Jurkat, Clone E6-1 (cell line): ENCODE measurements around the gene ELAVL3.
"Not testable (repeated sequence)": the region's sequence is repeated elsewhere in the genome, so short reads cannot be mapped to it uniquely, and the experiment has no call there.

Source experiments
- DNase-seq: peaks from one replicate; pipeline ENCODE4 v3.0.0-alpha.2; 2011; ENCODE audit warnings: low read depth, low spot score
- H3K4me3 ChIP-seq: 2 replicates; pipeline ENCODE4 v1.5.1; 2011; ENCODE audit warnings: mild to moderate bottlenecking, low read length, control low read depth, moderate library complexity

ELAVL3 gene

DNA sequence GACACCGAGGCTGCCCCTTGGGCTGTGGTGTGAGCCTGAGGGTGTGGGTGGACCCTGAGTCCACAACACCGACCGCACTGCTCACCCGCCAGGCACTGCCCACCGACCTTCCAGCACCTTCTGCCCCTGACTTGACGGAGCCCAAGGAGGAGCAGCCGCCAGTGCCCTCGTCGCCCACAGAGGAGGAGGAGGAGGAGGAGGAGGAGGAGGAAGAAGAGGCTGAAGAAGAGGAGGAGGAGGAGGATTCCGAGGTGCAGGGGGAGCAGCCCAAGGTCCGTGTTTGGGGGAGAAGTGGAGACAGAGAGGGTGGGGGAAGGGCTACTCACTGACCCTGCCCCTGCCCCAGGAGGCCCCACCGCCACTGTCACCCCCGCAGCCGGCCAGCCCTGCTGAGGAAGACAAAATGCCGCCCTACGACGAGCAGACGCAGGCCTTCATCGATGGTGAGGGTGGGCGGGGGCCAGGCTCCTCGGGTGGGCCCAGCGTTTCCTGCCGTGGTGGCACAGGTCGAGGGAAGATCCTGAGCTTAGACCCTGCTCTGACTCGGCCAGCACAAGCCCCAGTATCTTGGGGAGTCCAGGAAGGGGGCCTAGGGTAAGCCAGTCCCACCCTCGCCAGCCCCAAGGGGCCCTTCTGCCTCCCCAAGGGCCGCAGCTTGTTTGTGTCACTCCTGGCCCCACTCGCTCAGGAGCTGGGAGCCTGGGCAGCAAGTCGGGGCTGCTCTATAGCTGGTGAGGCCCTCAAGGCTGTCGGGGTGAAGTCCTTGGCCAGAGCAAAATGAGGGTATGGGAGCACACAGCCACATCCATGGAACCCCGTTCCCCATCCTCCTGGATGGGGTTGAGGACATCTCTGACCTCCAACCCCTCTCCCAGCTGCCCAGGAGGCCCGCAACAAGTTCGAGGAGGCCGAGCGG lies 33.2 kb downstream of the ELAVL3 start:
- no peak for DNase-seq
- no peak overlapping the region for H3K4me3 ChIP-seq

DNA sequence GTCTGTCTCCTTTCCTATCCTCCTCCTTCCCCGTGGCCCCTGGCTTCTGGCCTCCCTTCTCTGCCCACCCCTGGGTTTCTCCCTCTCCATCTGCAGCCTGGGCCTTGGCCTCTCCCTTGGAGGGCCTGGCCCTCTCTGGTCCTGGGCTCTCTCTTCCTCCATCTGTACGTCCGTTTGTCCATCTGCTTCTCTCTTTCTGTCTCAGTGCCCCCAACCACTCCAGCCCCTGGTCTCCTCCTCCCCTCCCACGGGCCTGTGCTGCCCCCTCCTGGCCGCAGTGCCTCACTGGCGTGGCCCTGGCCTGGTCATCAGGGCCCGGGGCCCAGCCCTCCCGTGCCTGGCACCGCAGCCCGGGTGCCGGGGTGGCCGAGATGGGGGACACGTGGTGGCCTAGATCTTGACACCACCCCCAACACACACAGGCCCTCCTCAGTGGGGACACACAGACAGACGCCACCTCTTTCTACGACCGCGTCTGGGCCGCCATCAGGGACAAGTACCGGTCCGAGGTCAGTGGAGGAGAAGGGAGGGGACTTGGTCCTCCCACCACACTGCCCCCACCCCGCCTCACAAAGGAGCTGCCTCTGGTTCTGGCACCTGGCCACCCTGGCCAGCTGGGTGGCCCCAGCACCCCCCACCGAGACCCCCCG lies 34.1 kb downstream of the ELAVL3 start:
- DNase-seq, result no peak
- H3K4me3 ChIP-seq, result no peak overlapping the region

DNA sequence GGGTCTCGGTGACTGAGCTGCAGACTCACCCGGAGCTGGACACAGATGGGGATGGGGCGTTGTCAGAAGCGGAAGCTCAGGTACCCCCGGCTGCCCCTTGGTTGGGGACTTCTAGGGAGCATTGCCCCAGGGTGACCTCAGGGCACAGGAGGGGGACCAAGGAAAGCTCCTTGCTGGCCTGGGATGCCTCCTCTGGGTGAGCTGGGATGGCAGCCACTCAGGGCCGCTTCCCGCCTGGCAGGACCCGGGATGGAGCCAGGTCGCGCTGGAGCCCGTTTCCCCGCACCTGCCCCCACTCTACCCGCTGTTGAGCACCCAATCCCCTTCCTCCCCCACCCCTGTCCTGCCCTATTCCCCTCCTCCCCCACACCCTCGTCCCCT lies 34.6 kb downstream of the ELAVL3 start:
- no peak for DNase-seq
- no peak overlapping the region for H3K4me3 ChIP-seq

DNA sequence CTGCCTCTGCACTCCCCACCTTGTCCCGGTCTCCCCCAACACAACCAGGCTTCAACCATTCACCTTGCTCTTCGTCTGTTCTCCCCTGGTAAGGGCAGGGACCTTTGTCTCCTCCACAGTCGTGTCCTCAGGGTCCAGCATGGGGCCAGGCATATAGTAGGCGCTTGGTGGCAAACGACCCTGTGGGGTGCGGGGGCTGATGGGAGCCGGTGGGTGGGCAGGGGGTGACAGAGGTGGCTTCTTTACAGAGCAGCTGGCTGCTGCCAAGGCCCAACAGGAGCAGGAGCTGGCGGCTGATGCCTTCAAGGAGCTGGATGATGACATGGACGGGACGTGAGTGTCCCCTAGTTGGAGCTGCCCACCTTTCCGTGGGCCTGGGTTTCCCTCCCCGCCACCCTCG lies 35.7 kb downstream of the ELAVL3 start:
- DNase-seq, result no peak

DNA sequence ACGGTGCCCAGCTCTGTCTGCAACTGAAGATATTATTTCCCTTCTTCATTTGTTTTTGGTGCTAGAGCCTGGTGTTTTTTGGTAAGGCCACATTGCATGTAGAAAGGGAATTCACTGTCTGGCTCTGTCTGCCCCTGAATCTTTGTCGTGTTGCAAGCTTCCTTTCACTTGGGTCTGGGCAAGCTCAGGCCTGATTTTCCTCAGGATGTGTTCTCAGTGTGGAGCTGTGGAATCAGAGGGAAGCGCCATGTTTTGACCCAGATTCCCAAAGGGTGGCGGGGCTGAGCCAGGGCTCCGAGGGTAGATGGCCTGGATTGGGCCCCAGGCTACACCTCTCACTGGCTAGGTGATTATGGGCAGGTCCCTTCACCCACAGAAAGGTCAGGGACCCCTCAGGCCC lies 36.8 kb downstream of the ELAVL3 start:
- no peak for DNase-seq
- H3K4me3 ChIP-seq, result no peak overlapping the region

More for the DNA sequence above, 35.7 kb downstream of the ELAVL3 start:
- H3K4me3 ChIP-seq, result no peak overlapping the region

DNA sequence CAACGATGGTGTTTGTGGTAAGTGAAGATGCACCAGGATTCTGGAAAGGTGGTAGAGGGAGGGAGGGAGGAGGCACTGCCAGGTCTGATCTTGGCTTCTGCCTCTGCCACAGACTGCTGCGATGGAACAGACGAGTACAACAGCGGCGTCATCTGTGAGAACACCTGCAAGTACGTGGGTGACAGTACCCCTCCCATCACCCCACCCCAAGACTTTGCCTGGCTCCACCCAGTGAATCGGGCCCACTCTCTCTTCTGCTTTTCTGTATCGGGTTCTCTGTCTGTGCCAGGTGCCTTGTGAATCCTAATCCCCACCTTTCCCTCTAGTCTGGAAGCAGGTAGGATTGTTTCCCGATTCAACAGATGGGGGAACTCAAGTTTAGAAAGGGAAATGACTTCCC lies 42.9 kb downstream of the ELAVL3 start:
- H3K4me3 ChIP-seq, result no peak overlapping the region
- no peak for DNase-seq

DNA sequence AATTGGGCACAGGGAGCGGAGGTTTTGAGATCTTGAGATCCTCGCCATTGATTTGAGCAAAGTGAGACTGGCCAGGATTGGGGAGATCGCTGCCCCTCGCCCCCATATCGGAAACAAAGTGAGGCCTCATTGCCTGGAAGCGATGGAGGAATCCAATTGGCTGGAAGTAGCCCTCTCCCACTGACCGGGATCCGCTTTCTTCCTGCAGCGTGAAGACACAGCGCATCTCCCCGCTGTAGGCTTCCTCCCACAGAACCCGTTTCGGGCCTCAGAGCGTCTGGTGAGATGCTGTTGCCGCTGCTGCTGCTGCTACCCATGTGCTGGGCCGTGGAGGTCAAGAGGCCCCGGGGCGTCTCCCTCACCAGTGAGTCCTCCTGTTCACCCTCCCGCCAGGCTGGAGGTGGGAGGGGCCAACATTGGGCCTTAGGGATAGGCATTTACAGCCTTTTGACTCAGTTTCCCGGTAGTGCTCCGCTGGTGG lies 45.0 kb downstream of the ELAVL3 start:
- H3K4me3 ChIP-seq, result peak overlapping the region; percentile 99
- DNase-seq, result no peak

DNA sequence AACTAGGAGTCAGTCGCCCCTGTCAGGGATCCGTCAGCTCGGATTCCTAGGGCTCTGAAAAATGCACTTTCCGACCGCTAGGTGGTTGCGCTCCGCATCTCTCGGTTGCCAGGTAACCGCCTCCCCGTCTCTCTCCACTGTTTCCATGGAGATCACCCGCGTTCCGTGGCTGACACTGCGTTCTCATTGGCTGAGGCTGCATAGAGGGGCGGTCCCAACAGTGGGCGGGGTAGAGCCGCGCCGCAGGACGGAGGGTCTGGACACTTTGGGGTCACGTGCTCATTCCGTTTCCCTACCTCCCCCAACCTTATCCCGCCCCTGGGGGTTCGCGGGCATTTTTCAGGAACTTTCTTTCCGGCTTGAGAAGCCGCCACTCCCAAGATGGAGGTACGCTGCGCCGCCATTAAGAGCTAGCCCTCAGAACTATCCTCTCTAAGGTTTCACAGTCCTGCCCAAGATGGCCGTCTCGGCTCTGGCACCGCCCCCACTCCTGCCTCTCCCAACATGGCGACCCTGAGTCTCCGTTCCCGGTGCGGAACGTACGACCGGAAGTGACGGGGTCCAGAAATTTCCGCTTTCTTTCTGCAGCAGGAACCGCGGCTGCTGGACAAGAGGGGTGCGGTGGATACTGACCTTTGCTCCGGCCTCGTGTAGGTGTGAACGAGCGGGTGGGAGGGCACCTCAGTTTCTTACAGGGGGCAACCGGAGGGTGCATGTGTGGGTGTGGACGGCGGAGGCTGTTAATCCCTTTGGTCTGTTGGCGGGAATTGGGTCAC lies 45.6 kb downstream of the ELAVL3 start, which contains the start of the genes ODAD3 and PRKCSH:
Gene ODAD3, minus strand, starts transcription at position 65 of the 776 bp plus-strand sequence. CDS start 105 bp downstream, outside the sequence.
Gene PRKCSH, plus strand, starts transcription at position 579 of the 776 bp plus-strand sequence. CDS start 483 bp downstream, outside the sequence.
- H3K4me3 ChIP-seq, result peak within 1 kb of the TSS; percentile 99
- DNase-seq, result peak; percentile 100

DNA sequence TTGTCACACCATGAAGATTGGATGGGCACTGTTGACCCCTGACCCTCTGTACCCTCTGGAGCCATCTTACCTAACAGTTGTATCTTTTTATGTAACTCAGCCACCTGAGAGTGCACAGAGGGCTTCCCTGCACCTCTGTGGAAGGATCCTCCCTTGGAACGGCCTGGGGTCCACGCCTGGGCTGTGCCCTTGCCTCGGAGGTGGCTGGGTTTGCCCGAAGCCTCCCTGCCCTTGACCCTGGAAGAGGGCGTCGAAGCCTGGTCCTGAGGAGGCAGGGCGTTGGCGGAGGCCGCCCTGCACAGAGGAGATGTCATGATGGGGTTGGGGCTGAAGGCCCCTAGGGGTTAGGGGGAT lies 46.2 kb downstream of the ELAVL3 start:
- H3K4me3 ChIP-seq, result peak overlapping the region; percentile 64
- no peak for DNase-seq

DNA sequence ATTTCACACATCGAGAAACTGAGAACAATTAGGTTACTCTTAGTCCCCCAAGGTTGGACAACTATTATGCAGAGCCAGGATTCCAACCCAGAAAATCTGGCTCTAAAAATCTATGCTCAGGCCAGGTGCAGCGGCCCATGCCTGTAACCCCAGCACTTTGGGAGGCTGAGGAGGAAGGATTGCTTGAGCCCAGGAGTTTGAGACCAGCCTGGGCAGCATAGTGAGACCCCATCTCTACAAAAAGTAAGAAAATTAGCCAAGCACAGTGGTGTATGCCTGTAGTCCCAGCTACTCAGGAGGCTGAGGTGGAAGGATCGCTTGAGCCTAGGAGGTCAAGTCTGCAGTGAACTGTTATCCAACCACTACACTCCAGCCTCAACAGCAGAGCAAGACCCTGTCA lies 47.3 kb downstream of the ELAVL3 start:
- DNase-seq, H3K4me3 ChIP-seq: not testable (repeated sequence)

DNA sequence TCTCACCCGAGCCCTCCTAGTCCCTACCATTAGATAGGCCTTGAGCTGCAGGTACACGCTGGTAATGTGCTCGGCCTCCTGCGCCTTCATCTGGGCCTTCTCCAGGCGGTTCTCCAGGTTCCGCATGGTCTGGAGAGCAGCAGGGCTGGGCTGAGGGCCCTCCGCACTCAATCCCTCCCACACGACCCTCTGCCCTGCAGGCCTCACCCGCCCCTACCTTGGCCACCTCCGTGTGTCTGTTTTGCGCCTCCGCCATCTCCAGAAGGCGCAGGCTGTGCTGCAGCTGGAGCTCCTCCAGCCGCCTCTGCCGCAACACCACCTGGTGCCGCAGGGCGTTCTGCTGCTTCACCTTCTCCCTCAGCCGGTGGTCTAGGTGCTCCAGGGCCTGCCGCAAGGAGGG lies 54.2 kb downstream of the ELAVL3 start:
- no peak overlapping the region for H3K4me3 ChIP-seq
- no peak for DNase-seq

DNA sequence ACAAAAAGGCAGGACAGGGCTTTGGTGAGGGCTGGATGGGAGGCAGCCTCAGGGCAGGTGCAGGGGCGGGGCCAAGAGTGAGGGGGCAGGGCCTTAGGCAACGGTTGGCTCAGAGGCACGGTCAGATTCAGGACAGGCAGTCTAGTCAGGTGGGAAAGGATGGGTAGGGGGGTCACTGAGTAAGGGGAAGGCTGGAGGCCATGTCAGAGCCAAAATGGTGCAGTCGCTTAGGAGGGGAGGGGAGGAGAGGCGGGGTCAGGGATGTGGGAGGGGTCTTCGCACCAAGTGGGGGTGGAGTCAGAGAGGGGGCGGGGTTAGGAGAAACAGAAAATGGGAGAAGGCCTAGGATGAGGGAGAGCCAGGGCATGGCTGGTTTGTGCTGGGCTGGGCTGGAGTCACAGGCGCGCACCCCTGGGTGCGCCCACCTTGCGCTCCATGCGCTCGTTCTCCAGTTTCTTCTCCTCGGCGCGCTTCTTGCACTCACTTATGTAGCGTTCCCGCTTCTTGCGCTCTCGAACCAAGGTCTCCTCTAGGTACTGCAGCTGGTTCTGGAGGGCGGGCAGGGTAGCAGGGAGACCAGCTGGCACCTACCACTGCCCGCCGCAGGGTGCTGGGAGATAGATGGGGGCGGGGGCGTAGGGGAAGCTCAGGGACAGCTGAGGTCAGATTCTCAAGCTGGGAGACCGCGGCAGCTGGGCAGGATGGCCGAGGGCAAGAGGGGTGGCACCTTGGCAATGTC lies 55.0 kb downstream of the ELAVL3 start:
- DNase-seq, result no peak
- no peak overlapping the region for H3K4me3 ChIP-seq

DNA sequence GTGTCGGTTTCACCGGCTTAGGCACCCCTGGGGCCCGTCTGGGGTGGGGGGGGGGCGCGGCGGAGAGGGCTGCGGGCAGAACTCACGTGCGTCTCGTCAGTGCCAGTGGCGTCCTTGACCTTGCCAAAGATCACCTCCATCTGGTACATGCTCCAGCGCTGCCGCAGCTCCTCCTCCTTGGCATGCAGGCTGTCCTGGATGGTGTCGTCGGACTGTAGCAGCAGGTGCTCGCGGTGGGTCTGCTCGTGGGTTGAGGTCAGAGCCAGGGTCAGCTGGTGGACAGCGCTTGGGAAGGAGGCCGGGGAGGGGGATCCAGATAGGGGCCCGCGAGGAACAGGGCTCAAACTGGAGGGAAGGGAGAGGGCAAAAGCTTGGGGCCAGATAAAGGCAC lies 57.1 kb downstream of the ELAVL3 start:
- no peak overlapping the region for H3K4me3 ChIP-seq
- DNase-seq, result no peak

DNA sequence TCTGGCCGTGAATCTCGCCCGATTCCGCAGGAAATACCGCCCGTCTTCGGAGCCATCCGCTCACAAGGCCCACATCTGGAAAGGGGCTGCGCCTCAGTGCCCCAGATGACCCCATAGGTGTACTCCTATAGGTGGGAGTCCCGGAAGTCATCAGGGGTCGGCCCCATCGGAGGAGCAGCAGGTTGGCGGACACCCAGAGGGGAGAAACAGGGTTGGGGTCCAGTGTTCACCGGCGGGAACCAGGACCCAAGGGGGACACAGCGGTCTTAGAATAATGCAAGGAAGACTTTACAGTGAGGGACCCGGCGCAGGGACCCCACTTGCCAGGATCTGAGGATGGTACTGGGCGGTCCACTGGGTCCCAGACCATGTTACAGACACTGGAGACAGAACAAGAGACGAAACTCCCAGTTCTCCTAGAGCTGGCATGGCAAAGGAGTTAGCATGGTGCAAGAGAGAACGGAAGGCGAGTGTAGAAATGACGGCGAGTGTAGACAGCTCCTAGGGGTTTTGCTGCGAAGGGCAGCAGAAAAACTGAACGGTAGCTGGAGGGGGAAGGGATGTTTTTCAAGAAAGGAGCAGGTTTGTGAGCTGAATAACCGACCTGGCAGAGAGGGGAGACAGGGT lies 57.6 kb downstream of the ELAVL3 start:
- no peak for DNase-seq
- H3K4me3 ChIP-seq, result no peak overlapping the region

DNA sequence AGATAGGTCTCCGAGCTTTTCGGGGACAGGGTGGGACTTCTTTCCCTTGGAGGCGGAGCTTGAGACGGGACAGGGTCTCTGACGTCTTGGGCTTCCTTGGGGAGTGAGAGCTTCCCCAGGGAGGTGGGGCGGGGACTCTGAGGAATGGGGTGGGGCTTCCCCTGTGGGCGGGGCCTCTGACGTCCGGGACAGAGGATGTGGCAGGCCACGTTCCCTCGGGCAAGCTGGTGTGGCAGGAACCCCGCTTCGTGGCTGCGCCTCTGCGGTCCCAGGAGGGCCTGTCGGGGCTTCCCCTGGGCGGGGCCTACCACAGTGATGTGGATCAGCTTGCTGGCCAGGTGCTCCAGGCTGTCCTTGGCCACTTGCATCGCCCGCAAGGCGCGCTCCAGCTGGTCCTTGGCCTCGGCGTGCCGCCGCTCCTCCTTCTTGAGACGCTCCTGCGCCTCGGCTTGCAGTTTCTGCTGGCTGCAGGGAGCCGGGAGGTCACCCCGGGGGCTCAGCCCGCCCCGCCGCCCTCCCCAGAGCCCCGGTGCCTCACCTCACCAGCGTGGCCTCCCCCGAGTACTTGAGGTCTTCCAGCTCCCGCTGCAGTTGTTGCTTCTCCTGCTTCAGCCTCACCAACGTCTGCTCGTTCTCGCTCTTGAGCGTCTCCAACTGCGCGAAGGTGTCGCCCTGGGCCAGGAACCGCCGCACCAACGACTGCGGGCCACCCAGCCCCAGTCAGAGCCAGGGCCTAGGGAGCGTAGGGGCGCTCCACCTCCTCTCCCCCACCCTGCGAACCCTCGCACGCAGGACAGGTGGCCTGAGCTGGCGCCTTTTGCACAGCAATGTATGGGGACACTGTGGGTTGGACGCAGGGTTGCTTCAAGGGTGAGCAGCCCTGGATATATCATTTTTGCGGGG lies 58.4 kb downstream of the ELAVL3 start:
- peak overlapping the region; percentile 39 for H3K4me3 ChIP-seq
- peak; percentile 61 for DNase-seq

DNA sequence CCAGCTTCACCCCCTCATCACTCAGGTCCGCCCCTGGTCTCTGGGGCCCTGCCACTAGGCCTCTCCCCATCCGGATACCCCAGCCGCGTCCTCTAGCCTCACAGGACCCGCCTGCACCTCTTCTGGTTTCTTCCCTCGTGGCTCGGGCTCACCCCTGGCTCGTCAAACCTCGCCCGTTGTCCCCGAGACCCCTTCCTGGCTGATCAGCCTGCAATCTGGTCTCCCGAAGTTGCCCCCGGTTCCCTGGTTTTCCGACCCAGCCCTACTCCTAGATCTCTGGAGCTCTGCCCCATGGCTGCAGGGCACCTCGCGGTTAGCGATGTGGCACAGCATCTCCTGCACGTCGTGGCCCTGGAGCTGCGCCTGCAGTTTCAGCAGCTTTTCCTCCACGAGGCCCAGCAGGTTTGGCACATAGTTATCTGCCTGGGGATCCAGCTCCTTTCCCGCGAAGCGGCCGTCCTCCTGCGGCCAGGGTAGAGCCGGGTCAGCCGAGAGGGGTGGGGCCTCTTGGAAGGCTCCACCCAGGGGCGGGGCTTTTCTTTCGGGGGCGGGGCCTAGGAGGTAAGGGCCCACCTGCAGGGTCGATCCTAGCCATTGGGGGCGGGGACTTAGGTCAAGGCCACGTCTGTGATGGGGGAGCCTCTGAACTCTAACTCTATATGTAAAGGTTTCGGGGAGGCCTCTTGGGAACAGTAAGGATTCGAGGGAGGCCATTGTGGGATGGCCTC lies 59.3 kb downstream of the ELAVL3 start:
- peak; percentile 33 for DNase-seq
- peak overlapping the region; percentile 39; the same call in 1 of the 2 replicates for H3K4me3 ChIP-seq
